Renal pelvis (tissue), 4 donors: ENCODE data around the gene GLB1L3. TPM values are rescaled to one million over a fixed set of nuclear protein-coding genes. Genes with fewer than 3 reads are reported as not detected.

Experiments used
- DNase-seq: peaks from one replicate; pipeline ENCODE4 v3.0.0-alpha.2; 2013
- polyA plus RNA-seq, 3 donors: library from polyadenylated mRNA; unstranded; fragments of 120-200 nt; gene quantifications; one replicate each; pipeline ENCODE4 v1.2.1, GENCODE V29; 2013; ENCODE audit not compliant: insufficient read length in 3 of 3

Gene GLB1L3
- polyA plus RNA-seq, 3 donors = 1.6 to 1.8 (median 1.8) TPM

DNA sequence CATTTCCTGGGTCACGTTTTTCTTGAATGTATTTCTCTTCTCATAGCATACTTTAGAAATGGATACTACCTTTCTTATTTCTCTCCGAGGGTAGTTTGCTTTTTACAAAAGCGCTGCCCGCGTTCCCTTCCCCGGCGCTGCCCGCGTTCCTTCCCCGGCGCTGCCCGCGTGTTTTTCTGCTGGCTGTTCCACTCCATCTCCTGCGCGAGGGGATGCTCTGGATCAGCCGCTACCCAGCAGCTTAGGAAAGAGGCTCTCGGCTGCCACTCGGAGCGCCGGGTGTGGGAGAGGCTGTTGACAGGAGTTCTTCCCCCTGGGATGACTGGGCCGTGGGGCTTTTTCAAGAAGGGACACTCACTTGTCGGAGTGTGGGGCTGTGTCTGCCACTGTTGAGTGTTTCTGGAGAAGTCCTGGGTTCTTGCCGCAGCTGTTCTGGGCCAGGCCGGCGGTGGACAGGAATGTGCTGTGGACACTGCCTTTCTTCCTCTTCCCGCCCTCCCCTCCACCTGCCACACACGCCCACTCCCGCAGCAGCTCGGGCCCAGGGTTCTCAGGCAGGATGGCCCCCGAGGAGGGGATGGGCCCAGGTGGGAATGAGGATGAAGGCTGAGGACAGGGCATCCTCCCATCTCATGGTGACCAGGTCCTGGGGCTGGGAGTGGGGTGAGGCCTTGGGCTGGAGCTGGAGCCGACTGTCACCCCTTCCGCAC, 86.2 kb downstream of the GLB1L3 start:
- no peak for DNase-seq

DNA sequence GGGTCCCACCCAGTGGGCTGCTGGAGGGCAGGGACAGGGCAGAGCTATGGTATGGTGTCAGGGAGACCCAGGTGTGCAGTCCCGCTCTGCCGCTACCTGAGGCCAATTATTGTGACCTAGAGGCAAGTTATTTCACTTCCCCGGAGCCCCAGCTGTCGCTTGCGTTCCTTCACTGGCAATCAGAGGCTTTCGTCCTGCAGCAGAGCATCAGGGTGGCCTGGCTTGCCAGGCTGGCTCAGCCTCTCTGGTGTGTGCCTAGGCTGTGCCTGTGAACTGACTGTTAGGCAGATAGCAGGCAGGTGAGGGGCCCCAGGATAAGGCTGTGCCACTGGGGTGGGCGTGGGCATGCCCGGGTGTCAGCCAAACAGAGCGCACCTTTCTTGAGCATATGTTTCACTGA, 87.0 kb downstream of the GLB1L3 start:
- DNase-seq = no peak

DNA sequence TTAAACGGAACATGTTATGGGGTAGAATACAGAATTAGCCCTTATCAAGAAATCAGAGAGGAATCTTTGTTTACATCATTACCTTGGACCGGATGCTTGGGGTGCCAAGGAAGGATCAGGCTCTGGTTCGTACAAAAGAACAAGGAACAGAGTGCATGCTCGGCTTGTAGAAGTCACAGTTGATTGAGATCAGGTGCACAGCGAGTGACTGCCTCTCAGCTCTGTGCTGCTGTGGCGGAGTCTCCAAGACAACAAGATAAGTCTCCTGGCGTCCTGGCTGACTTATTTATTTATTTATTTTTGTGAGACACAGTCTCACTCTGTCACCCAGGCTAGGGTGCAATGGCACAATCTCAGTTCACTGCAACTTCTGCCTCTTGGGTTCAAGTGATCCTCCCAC, 87.4 kb downstream of the GLB1L3 start:
- no peak for DNase-seq

DNA sequence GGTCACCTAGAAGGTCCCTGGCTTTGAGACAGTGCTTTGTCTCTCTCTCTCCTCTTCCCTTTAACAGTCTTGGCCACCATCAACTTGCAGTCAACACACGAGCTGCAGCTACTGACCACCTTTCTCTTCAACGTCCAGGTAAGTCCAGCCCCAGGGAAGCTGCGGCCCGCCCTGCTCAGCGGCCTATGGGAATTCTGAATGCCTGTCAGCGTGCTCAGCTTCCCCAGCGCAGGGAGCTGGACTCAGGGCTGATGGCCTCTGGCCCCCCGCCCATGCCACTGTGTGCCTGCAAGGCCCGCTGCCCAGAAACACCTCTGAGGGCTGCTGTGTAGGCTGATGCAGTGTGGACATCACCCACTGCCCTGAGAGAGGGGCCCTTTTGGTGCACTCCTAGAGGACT, 88.1 kb downstream of the GLB1L3 start:
- no peak for DNase-seq

DNA sequence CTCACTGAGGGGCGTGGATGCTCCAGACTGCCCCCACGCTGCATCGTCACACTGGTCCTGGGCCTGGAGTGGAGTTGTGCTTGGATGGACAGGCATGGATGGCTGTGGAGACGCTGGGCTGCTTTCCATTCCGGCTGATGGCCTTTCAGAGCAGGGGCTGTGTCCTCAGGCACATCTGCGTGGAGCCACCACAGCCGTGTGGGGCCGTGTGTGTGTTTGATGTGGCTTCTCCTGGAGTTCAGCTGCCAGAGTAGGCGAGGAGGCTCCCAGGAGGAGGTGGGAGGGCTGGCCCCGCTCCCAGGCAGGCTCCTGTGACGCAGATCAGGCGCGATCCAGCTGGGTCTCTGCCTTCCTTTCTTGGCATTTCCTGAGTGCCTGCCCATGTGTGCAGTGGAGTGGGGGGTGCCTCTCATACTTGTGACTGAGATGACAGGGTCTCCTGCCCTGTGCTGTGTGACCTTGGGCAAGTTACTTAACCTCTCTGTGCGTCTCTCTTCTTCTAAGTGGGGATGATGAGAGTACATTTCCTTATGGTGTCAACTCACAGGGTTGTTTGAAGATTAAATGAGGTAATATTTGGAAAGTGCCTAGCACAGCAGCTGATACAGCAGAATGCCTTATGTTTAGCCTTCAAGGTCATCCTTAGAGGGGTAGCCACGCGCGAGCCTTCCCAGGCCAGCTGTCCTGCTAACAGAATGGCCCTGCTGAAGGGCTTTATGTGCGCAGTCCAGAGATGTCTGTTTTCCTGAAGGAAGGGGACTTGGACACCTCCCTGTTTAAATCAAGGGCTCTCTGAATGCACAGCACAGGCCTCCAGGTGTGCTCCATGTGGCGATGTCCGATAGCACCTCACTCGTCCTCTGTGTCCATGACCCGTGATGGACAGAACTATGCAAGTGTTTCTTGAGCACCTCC, 89.1 kb downstream of the GLB1L3 start:
- DNase-seq = no peak

DNA sequence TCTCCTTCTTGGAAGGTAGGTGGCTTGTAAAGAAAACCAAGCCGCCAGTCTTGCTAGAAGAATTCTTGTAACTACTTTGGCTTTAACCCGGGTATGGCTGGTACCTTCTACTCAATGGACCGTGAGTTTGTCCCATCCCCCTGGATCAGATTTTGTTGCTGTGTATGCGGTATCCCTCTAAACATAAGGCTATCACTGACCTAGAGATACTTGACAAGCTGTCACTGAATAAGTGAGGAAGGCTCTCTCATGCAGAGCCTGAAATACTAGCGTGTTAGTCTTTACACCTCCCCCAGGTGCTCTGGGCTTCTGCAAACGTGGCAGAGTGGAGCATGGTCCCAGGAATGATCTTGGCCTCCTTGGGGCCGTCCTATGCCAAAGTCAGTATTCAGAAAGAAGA, 90.1 kb downstream of the GLB1L3 start:
- peak; percentile 38 for DNase-seq

DNA sequence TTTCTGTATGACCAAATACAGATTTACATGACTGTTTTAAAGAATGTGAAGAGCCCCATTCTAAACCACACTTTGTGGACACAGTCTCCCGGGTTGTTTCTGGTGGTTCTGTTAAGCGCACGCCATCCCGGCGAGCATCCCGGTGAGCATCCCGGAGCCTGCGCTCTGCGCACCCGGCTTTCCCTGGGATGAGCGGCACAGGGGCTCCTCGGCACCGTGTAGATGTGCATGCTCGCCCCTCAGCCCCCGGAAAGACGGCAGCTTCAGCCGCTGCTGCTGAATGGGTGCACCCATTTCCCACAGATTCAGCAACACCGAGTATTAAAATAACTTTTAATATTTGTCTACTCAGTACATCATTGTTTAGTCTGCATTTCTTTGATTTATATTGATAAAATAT, 91.6 kb downstream of the GLB1L3 start:
- no peak for DNase-seq

Other genes starting within 250 kb of the GLB1L3 start
- 10 to 100 TPM; 52.9 to 58.2 (median 54.7) TPM for gene JAM3, start 207.3 kb upstream of the GLB1L3 start, polyA plus RNA-seq
- 10 to 100 TPM; 31.8 to 40.9 (median 37.5) TPM for gene NCAPD3, start 52.4 kb upstream of the GLB1L3 start, polyA plus RNA-seq
- gene VPS26B, start 51.7 kb upstream of the GLB1L3 start, polyA plus RNA-seq = 10 to 100 TPM; 48.9 to 61.2 (median 59.8) TPM
- gene THYN1, start 23.0 kb upstream of the GLB1L3 start, polyA plus RNA-seq = 10 to 100 TPM; 63.7 to 78.8 (median 76.2) TPM
- 10 to 100 TPM; 41.2 to 56.3 (median 50.3) TPM for gene ACAD8, start 22.8 kb upstream of the GLB1L3 start, polyA plus RNA-seq
- 10 to 100 TPM; 19.7 to 28.7 (median 24.5) TPM for gene GLB1L2, start 55.6 kb downstream of the GLB1L3 start, polyA plus RNA-seq
- gene B3GAT1, start 135.9 kb downstream of the GLB1L3 start, polyA plus RNA-seq = 1 to 10 TPM; 4.0 to 6.4 (median 5.0) TPM